ENCODE measurements around the gene GSTM2.
"Not testable (repeated sequence)": the region's sequence is repeated elsewhere in the genome, so short reads cannot be mapped to it uniquely, and the experiment has no call there.

Gene GSTM2

DNA sequence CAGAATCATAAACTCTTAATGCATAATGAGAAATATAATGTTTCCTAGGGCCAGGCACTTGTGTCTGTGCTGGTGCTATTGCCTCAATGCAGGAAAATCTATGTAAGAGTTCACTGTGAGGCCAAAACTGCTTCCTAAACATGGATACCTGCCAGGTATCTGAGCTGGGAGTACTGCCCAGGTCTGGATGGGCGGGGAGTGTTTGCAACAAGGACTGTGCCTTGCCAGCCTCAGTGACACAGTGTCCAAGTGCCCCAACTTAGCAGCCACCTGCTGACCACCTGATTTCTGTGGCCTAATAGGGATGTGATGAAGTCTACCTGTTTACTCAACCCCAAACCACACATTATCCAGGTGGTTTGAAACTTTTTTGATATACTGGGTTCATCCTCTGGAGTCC is 17.5 kb downstream of the GSTM2 start:
- DNase-seq: not testable (repeated sequence)

GRCh38 chr1:109685890-109686289 is 18.0 kb downstream of the GSTM2 start:
- not testable (repeated sequence) for DNase-seq

DNA sequence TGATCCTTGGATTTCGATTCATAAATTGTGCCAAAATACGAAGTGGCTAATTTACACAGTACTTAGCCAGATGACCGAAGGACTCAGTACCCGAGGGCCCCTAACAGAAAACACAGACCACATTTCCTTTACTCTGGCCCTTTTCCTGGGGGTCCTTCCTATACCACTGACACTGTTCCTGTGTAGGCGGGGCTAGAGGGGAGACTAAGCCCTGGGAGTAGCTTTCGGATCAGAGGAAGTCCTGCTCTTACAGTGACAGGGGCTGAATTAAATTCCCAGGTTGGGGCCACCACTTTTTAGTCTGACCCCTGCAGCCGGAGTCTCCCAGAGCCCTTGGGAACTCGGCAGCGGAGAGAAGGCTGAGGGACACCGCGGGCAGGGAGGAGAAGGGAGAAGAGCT is 19.3 kb downstream of the GSTM2 start:
- DNase-seq: not testable (repeated sequence)

DNA sequence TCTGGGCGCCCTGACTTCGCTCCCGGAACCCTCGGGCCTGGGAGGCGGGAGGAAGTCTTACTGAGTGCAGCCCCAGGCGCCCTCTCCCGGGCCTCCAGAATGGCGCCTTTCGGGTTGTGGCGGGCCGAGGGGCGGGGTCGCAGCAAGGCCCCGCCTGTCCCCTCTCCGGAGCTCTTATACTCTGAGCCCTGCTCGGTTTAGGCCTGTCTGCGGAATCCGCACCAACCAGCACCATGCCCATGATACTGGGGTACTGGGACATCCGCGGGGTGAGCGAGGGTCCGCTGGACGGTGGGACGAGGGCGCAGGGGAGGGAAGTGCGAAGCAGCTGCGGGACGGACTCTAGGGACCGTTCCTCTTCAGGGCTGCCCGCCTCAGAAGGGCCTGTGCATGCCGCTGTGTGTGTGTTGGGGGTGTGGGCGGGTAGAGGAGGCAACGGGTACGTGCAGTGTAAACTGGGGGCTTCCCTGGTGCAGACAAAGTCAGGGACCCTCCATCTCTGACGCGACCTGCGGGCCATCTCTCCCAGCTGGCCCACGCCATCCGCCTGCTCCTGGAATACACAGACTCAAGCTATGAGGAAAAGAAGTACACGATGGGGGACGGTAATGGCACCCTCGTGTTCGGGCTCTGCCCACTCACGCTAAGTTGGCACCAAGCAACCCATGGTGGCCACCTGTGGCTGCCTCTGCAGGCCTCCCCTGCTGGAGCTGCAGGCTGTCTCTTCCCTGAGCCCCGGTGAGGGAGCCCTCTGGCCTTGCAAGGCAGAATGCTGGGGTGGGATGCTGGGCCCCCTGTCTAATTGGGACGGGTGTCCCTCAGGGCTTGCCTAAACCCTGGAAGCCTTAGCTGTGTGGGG is 20.0 kb downstream of the GSTM2 start, which contains the start of gene GSTM1:
TSS of gene GSTM1 (plus strand) at position 177 of the 859 bp plus-strand sequence. CDS start at position 234, 57 bp downstream.
- DNase-seq: no peak

DNA sequence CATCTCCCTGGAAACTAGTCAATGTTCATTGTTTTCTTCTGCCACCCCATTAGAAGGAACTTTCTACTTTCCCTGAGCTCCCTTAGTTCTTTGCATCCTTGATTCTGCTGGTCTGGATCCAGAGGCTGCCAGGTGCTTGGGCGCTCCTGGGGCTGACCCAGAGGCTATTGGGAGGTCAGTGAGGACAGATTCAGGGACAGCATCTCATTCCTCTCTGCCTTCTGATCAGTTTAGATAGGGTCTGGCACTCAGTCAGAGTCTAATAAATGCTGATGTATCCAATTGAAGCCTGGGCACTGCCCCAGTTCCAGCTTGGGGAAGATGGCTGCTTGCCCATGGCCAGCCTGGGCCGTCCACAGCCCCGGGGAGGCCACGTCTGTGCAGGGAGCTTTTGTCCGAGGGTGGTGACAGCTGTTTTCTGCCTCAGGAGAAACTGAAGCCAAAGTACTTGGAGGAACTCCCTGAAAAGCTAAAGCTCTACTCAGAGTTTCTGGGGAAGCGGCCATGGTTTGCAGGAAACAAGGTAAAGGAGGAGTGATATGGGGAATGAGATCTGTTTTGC is 22.1 kb downstream of the GSTM2 start:
- DNase-seq: no peak

DNA sequence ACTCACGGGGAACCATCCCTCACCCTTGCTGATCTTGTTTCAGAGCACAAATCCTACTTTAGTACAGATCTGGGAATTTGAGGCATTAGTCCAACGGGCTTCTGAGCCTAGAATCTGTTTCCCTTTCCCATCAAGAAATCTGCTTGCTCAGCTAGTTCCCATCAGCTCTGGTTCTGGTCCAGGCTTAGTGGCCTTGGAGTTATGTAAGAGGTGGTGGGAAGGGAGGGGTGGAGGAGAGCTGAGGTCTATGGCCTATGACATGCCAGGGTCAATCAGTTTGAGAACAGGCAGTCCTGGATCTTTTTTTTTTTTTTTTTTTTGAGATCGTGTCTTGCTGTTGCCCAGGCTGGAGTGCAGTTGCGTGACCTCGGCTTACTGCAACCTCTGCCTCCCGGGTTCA is 23.9 kb downstream of the GSTM2 start:
- no peak for DNase-seq

DNA sequence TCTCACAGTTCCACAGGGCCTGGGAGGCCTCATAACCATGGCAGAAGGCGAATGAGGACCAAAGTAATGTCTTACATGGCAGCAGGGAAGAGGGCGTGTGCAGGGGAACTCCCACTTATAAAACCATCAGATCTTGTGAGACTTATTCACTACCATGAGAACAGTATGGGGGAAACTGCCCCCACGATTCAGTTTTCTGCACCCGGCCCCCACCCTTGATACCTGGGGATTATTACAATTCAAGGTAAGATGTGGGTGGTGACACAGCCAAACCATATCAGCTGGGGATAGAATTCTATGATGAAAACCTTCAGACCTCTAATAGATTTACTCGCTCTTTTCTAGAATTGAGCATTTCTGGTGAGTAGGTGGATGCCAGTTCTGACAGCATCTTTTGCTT is 26.5 kb downstream of the GSTM2 start:
- DNase-seq: not testable (repeated sequence)

DNA sequence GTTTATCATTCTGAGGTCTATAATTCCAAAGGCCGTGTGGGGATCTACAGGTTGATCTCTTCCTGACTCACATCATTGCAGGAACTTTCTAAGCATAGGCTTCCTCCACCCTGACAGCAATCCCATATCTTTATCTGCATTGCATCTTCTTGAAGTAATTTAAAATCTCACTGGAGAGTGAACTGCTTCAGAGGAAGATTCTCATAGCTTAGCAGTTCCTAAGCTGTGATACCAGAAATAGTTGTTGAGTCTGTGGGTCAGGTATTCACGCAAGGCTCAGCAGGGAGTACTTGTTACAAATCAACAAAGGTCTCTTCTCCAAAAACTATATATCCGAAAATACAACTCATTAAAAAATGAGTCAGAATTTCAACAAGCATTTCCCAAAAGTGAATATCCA is 27.3 kb downstream of the GSTM2 start:
- not testable (repeated sequence) for DNase-seq

- no peak for DNase-seq
Measured at GRCh38 chr1:109697066-109697465, 29.2 kb downstream of the GSTM2 start.

GRCh38 chr1:109697861-109698260 is 30.0 kb downstream of the GSTM2 start:
- DNase-seq: not testable (repeated sequence)

- not testable (repeated sequence) for DNase-seq
Measured at GRCh38 chr1:109702940-109703339, 35.1 kb downstream of the GSTM2 start.

DNA sequence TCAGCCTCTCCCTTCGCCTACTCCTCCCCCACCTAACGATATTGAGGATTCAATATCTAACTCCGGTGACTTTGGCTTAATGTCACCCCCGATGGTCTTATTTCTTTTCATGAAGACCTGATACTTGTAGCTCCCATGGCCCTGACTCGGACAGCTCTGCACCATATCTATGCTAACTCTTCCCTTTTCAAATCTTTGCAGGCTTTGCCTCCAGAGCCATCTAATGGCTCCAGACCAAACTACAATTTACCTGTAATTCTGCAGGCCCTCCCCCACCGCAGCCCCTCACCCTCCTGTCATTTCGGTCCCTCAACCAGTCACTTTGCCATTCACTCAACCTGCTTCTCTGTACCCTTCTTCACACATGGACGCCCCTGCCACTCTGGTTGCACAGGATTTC is 36.3 kb downstream of the GSTM2 start:
- no peak for DNase-seq

GRCh38 chr1:109705411-109705810 is 37.6 kb downstream of the GSTM2 start:
- no peak for DNase-seq

- not testable (repeated sequence) for DNase-seq
Measured at GRCh38 chr1:109708949-109709348, 41.1 kb downstream of the GSTM2 start.

- not testable (repeated sequence) for DNase-seq
Measured at GRCh38 chr1:109709822-109710221, 42.0 kb downstream of the GSTM2 start.

DNA sequence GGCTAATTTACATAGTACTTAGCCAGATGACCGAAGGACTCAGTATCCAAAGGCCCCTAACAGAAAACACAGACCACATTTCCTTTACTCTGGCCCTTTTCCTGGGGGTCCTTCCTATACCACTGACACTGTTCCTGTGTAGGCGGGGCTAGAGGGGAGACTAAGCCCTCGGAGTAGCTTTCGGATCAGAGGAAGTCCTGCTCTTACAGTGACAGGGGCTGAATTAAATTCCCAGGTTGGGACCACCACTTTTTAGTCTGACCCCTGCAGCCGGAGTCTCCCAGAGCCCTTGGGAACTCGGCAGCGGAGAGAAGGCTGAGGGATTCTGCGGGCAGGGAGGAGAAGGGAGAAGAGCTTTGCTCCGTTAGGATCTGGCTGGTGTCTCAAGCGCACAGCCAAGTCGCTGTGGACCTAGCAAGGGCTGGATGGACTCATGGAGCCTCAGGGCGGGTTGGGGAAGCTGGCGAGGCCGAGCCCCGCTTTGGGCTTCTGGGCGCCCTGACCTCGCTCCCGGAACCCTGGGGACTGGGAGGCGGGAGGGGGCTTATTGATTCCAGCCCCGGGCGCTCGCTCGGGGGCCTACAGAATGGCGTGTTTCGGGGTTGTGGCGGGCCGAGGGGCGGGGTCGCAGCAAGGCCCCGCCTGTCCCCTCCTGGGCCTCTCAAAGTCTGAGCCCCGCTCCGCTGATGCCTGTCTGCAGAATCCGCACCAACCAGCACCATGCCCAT is 43.9 kb downstream of the GSTM2 start, which contains the start of gene GSTM5:
TSS of gene GSTM5 (plus strand) at position 659 of the 728 bp plus-strand sequence. CDS start at position 721, 62 bp downstream.
- DNase-seq: not testable (repeated sequence)

DNA sequence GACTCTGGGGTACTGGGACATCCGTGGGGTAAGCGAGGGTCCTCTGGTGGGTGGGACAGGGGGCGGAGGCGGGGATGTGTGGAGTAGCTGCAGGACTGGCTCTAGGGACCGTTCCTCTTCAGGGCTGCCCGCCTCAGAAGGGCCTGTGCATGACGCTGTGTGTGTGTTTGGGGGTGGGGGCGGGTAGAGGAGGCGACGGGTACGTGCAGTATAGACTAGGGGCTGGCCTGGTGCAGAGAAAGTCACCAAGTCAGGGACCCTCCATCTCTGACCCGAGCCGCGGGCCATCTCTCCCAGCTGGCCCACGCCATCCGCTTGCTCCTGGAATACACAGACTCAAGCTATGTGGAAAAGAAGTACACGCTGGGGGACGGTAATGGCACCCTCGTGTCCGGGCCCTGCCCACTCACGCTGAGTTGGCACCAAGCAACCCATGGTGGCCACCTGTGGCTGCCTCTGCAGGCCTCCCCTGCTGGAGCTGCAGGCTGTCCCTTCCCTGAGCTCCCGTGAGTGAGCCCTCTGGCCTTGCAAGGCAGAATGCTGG is 44.5 kb downstream of the GSTM2 start:
- no peak for DNase-seq

GRCh38 chr1:109713636-109714035 is 45.8 kb downstream of the GSTM2 start:
- no peak for DNase-seq

- no peak for DNase-seq
Measured at GRCh38 chr1:109714661-109715372, 47.0 kb downstream of the GSTM2 start.

DNA sequence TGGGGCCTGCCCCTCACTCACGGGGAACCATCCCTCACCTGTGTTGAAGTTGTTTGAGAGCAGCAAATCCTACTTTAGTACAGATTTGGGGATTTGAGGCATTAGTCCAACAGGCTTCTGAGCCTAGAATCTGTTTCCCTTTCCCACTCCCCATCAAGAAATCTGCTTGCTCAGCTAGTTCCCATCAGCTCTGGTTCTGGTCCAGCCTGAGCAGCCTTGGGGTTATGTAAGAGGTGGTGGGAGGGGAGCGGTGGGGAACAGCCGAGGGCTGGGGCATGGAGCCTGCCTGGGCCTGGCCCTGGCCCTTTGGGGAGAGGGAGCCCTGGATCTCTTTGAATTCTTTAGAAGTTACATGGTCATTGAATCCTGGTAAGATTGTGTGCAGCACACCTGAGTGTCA is 48.3 kb downstream of the GSTM2 start:
- DNase-seq: no peak

DNA sequence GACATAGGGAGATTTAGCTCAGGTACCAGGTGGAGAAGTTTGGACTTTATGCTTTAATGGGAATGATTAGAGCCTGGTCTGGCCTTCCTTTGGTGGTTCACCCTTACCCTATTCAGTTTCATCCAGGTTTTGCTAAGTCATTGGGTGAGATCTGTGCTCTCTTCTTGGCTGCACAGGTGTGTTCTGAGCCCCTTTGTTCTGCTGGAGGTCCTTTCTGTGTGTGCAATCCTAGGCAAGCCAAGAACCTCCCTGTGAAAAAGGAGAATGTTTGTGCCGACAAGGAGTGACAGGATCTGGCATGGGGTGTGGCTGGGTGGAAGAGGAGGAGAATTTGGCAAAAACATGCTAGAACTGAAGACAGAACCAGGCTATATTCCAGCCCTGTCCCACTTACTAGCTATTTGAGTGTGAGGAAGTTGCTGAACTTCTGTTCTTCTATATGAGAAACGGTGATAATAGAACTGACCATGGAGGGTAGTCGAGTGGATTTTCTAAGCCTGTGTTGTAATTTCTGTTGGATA is 48.8 kb downstream of the GSTM2 start:
- no peak for DNase-seq

GRCh38 chr1:109717729-109718128 is 49.9 kb downstream of the GSTM2 start:
- no peak for DNase-seq

Data from activated T-cell treated with anti-CD3 and anti-CD28 coated beads for 4 hours (primary cell).